GM12891 (cell line): ENCODE measurements around the gene KAZN.

Experiments
- PAX5 ChIP-seq: IDR thresholded peaks from 2 replicates; pipeline ENCODE4 v1.6.1; 2011; ENCODE audit warnings: low read length, moderate library complexity, mild to moderate bottlenecking; ENCODE audit not compliant: insufficient read depth, severe bottlenecking
- POLR2A ChIP-seq: IDR thresholded peaks from 2 replicates; pipeline ENCODE4 v1.6.1; 2011; ENCODE audit warnings: low read depth, low read length, control low read depth
- POLR2AphosphoS5 ChIP-seq: IDR thresholded peaks from 2 replicates; pipeline ENCODE4 v1.6.1; 2011; ENCODE audit warnings: low read depth, low read length, control low read depth
- TAF1 ChIP-seq: IDR thresholded peaks from 2 replicates; pipeline ENCODE4 v1.6.1; 2011; ENCODE audit warnings: low read depth, low read length, control low read depth

GRCh38 chr1:14826731-14827326 lies 228.3 kb downstream of the KAZN start:
- TF ChIP-seq POLR2A (no peak), POLR2AphosphoS5 (no peak), TAF1 (no peak), PAX5 (no peak)
